A673 (cell line): ENCODE results near the gene GART.

ENCODE experiments used
- CTCF ChIP-seq: fragments of 300-800, 200-600 bp; sonication (generic); conservative IDR thresholded peaks from 2 replicates; pipeline ENCODE4 v1.5.1; 2017; ENCODE audit warnings: low read depth, mild to moderate bottlenecking, antibody characterized with exemption, low read length, moderate library complexity, mixed read lengths
- EZH2 ChIP-seq: fragments of 200-600 bp; sonication (generic); IDR thresholded peaks from 2 replicates; pipeline ENCODE4 v1.6.1; 2017; ENCODE audit warnings: borderline replicate concordance, low read depth, mild to moderate bottlenecking, mixed read lengths, antibody characterized with exemption, low read length; ENCODE audit not compliant: poor library complexity, severe bottlenecking

DNA sequence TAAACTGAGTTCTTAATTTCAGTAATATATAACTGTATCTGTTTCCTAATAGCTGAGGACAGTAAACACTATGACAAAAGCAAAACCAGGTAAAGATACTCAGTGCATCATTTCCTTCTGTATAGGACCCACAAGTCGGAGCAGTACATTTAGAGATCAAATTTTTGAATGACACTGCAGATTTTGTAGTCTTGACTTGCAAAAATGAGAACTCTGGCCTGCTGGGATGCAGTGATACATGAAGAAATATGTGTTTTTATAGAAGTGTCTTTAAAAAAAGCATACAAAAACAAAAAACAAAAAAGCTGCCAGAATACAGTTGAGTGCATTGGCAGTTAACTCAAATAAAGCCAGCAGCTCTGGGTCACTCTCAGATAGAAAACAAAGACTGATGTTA, 19.0 kb downstream of the GART start:
- TF ChIP-seq CTCF: no peak
- TF ChIP-seq EZH2: no peak
